ENCODE measurements around the gene ITK.
"Not testable (repeated sequence)": the region's sequence is repeated elsewhere in the genome, so short reads cannot be mapped to it uniquely, and the experiment has no call there.

The ITK gene

DNA sequence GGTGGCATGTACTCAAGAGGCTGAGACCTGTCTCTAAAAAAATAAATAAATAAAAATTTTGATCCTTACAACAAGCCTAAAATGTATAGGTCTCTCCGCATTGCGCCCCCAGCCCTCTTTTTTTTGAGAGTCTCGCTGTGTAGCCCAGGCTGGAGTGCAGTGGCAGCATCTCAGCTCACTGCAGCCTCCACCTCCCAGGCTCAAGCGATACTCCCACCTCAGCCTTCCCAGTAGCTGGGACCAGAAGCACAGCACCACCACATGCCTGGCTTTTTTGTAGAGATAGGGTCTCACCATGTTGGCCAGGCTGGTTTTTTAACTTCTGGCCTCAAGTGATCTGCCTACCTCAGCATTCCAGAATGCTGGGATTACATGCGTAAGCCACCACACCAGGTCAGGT, 12.4 kb upstream of the ITK start:
- DNase-seq: no peak

DNA sequence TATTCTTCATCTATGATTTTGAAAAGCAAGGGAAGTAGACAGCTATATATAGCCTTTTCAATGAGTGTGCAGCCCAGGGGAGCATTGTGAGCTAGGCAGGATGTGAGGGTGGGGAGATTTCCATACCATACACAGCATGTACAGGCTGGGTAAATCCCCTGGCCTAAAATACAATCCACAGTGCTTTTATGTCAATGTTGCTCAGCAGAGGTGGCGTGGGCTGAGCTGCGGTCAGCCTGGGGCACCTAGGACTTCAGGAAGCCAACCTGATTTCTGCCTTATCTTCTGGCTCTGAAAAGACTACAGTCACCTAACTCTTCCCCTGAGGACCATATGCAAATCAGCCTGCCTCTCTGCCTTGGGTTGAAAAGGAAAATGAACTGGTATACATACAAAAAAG, 8.2 kb upstream of the ITK start:
- DNase-seq: no peak

DNA sequence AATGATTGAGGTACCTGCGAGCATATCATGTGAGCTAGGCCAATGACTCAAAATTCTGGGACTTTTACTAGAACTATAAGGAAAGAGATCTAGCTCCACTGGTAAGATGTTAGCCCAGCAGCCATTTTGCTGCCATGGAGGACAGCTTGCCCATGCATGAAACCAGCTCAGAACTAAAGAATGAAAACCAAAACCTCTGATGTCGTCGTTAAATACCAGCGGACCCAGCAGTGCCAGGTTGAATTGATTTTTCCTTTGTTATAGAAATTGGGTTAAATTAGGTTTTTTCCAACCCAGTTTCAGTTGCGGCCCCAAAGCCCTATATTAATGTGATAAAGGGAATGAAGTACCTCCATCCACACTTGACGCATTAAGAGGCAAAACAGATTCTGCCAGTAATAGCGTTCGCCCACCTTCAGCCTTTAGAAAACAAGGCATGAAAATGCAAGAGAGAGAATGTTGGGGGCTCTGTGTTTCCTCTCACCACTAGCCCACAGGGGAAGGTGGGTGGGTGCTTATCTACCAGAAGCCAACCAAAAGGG, 5.5 kb upstream of the ITK start:
- DNase-seq: no peak

DNA sequence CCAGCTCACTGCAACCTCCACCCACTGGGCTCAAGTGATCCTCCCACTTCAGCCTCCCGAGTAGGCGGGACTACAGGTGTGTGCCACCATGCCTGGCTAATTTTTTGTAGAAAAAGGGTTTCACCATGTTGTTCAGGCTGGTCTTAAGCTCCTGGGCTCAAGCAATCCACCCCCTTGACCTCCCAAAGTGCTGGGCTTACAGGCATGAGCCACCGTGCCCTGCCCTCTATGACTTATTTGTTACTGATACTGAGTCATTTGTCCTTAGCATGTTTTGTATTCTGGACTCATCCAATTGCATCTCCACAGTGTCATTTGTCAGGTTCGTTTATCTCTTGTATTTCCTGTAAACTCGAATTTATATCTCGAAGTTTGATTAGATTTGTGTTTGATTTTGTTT, 2.7 kb upstream of the ITK start:
- DNase-seq: no peak

DNA sequence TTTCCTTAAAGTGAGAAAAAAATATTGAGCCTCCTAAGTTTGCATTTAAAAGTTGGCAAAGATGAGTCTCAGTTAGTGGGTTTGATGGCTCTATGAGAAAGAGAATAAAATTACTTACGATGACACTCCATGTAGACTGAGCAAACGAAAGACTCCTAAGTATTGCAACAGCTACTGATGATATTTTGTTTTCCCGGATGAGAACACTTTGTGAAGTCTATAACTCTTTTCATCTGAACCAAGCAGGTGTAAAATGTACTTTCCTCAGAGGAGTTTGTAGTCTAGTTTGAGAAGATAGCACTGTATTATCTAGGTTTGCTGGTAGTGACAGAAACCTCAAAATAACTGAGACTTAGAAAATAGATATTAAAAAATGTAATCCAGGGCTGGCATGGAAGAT, 1.7 kb upstream of the ITK start:
- DNase-seq: no peak

DNA sequence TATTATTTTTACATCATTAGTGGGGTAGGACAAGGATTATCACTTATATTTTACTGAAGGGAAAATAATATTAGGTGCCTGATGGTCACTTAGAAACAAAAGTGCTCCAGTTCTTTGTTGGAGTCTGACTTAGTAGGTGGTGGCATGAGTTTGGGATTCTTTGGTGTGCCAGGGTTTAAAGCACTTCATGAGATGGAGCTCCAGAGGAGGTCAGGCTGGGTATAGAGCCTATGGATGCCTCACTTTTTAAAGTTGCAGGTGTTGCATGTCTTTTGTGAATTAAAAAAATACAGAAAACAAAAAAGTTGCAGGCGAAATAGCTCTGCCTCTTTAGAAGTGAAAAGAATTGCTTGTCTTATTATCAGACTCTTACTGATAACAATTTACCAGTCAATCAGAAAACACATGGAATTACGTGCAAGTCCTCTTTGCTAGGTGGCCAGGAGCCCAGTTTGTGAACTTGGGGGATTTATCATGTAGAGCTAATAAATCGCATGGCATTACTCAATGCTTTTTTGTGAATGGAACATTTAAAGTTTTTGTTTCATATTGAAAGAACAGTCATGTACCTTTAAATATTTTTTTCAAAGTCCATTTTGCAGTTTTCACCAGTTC, 1.6 kb downstream of the ITK start:
- no peak for DNase-seq

DNA sequence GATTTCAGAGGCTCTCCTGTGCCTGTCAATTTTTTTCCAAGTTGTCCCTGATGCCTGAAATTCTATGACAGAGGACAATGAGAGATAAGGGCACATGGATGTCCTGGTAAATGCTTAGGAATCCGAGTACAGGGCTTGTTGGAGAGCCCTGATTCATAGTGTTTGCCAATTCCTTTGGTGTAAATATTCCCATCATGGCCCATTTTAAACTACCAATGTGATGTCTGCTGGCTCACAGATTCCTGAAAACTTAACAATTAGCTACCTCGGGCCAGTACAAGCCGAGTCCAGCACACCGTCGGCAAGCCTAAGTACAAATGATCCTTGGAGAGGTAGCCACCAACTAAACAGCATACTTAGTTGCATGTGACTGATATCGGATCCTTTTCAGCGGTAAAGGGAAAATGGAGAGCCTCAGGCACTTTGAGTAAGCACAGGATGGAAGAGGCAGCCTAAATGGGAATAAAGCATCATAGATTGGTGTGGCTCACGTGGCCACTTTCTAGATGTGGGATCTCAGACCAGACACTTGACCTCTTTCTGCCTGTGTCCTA, 3.6 kb downstream of the ITK start:
- no peak for DNase-seq

DNA sequence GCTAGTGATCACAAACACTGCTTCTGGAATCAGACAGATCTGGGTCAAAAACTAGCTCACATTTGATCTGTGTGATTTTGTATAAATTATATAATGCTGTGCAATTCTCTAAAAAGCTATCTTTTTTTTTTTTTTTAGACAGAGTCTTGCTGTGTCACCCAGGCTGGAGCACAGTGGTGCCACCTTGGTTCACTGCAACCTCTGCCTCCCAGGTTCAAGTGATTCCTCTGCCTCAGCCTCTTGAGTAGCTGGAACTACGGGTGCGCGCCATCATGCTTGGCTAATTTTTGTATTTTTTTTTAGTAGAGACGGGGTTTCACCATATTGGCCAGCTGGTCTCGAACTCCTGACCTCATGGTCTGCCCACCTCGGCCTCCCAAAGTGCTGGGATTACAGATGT, 4.5 kb downstream of the ITK start:
- not testable (repeated sequence) for DNase-seq

DNA sequence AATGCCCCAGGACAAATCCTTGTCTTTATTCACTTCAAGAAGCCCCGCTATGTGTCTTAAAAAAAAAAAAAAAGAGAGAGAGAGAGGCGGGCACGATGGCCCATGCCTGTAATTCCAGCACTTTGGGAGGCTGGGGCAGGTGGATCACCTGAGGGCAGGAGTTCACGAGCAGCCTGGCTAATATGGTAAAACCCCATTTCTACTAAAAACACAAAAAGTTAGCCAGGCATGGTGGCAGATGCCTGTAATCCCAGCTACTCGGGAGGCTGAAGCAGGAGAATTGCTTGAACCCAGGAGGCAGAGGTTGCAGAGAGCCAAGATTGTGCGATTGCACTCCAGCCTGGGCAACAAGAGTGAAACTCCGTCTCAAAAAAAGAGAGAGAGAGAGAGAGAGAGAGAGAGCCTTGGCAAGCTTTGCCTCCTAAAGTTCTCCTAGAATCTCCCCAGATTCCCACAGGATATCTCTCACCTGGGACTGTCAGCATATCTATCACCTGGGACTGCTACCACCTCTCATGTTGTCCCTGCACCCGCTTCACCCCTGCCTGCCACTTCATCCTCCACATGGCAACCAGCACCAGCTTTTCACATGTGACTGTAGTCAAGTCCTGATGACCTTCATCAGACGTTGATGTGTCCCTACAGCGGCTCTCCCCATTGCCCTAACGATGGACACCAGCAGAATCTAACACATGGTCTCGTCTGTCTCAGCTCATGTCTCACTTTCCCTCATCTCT, 5.8 kb downstream of the ITK start:
- DNase-seq: no peak

DNA sequence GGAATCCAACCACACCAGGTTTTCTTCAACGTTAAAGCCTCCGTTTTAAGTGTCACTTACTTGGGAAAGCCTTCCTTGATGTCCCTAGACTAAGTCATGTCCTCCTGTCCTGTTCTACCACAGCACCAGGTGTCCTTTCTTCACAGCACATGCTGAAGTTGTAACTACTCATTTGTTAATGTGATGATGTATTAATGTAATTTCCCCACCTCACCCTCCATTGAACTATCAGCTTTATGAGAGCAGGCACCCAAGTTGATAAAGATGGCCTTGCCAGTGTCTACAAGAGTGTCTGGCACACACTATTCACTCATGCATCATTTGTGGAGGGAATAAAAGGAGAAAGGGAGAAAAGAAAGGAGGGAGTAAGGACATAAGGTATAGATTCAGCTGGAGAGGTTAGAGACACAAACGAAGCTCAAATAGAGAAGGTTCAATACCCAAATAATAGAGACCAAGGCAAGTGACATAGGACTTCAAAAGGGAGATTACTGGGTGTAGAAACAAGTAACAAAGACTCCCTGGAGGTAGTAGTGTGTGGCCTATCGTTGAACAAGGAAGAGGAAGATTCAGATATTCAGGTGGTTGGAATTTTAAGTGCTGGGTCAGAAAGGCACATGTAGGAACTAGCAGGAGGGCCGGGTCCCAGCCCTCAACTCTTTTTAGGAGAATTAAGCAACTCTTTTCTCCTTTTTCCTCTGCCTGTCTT, 6.6 kb downstream of the ITK start:
- no peak for DNase-seq

DNA sequence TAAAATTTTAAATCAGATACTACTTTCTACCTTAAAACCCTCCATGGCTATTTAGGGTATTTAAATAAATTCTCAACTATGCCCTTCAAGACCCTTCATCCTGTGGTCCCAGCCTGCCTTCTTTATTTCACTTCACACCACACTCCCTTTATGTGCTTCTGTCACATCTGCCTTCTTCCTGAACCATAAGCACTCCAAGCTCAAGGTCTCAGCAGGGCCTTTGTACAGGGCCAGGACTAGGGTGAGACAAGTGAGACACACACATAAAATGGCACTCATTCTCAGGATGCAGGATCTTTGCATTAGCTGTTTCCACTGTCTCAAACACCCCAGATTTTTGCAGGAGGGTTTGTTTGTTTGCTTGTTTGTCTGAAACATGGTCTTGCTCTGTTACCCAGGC, 7.6 kb downstream of the ITK start:
- no peak for DNase-seq

DNA sequence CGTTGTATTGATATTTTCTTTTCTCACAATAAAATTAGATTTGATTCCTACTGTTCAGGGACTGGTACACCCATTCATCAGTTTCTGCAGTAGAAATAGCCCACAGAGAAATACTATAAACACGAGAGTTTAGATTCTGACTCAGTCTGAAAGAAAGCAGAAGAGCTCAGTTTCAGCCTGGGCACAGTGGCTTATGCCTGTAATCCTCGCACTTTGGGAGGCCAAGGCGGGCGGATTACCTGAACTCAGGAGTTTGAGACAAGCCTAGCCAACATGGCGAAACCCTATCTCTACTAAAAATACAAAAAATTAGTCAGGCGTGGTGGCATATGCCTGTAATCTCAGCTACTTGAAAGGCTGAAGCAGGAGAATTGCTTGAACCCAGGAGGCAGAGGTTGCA, 8.6 kb downstream of the ITK start:
- DNase-seq: no peak

DNA sequence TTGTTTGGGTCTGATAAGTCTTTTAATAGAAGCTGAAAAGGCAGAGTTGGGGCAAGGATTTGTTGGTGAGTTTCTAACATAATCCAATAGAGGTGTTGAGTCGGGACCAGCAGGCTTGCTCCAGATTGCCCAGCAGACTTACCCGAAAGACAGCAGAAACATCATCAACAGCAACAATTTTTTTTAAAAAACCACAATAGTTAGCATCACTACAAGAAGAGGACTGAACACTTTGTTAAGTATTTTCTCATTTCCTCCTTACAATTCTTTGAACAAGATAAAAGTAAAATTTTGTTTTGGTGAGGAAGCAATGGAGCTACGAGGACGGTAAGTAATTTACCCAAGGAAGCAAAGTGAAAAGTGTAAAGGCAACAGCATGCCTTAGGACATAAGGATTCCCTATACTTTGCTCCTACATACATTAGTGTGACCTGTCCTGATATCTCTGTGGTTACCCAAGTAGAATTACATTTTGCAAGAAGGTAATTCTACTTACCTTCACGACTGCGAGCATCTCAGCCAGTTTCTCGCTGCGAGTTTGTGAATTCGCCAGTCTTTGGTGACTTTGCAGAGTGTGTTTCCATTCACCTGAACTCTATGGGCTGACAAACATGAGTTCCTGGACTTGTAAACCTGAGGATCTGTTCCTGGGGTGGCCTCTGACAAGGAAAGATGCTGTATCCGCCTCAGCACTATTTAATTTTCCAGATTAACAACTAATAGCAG, 13.2 kb downstream of the ITK start:
- no peak for DNase-seq

DNA sequence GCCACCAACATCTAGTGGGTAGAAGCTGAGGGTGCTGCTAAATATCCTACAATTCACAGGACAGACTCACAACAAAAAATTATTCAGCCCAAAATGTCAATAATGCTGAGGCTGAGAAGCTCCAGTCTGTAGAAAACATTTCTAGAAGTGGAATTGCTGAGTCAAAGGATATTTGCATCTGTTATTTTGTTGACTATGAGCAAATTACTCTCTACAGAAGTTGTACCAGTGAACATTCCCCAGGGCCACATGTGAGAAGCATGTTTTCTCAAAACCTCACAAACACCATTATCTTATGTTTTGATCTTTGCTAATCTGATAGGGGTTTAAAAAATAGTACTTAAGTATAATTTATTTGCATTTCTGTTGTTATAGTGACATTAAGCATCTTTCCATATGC, 15.4 kb downstream of the ITK start:
- DNase-seq: no peak

DNA sequence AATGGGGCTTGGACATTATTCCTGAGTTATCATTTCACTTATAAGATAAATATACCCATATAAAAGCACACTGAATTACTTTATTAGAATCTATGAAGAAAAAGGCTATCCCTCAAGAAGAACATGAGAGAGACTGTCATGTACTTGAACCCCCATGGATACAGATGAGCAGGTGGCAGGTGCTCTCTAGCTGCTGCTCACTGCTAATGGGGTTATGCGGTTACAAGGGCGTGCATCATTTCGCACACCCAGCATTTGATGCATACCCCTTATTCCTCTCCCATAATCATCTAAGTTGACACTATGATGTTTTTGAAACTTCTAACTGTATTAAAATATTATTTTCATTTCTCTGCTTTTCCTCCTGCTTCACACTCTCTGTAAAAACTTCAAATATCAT, 16.4 kb downstream of the ITK start:
- DNase-seq: no peak

DNA sequence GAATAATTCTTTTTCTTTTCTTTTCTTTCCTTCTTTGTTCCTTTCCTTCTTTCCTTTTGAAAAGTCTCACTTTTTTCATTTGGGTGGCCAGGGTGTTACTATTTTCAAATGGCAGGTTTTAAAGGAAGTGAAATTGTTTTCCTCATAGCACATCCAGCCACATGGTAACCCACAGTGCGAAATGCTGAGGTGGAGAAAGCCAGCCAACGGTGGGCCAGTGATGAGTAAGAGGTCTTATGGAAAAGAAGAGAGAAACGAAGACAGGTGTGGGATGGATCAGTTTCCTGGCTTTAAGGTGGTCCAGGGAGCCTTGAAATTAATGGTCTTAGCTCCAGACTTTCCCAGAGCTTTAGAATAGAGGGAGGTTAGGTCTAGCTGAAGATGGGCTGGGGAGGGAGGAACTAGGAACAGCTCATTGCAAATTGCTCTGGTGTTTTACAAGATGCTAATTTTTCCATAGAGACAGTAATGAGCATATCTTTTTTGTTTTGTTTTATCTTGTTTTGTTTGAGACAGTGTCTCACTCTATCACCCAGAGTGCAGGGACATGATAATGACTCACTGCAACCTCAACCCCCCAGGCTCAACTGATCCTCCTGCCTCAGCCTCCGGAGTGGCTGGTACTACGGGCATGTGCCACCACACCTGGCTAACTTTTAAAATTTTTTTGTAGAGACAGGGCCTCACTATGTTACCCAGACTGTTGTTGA, 17.8 kb downstream of the ITK start:
- no peak for DNase-seq

DNA sequence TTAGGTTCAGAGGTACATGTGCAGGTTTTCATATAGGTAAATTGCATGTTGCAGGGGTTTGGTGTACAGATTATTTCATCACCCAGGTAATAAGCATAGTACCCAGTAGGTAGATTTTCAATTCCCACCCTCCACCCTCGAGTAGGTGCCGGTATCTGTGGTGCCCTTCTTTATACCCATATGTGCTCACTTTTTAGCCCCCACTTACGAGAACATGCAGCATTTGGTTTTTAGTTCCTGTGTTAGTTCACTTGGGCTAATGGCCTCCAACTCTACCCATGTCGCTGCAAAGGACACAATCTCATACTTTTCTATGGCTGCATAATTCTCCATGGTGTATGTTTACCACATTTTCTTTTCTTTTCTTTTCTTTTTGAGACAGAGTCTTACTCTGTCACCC, 21.2 kb downstream of the ITK start:
- DNase-seq: no peak

DNA sequence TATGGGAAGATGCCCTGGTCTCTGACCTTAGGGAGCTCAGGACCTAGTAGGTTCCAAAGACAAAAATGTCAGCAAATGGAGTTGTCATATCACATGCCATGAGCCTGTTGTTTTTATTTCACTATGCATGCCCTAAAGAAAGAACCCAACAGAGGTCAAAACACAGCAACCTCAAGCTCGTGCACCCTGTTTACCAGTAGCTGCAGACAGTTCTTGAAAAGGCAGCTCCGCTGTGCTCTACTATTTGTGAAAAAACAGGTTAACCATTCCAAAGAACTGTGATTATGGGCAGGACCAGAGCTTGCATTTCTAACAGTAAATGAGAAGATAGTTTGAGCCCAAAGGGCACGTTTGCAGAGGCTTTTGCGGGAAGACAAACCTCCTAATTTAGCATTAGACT, 22.8 kb downstream of the ITK start:
- DNase-seq: no peak

DNA sequence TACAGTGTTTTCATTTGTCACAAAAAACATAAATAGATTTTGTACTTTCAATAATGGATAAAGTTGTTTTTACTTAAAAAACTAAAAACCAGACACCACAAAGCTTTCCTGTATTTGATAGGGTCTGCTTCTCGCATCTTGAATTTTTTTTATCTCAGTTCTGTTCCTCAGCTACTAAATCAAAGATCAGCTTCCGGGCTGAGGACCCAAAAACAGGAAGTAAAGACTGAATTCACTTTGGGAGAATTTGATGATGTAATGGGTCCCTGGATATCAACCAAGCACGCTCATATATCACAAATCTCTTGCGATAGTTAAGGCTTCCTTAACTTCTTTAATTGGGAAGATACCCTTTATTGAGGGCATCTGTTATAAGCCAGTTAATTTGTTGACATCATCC, 24.1 kb downstream of the ITK start:
- DNase-seq: no peak

DNA sequence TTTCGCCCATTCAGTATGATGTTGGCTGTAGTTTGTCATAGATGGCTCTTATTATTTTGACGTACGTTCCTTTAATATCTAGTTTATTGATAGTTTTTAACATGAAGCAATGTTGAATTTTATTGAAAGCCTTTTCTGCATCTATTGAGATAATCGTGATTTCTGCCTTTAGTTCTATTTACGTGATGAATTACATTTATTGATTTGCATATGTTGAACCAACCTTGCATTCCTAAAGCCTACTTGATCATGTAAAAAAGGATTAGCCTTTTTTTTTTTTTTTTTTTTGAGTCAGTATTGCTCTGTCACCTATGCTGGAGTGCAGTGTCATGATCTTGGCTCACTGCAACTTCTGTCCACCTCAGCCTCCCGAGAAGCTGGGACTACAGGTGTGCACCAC, 25.1 kb downstream of the ITK start:
- DNase-seq: no peak

DNA sequence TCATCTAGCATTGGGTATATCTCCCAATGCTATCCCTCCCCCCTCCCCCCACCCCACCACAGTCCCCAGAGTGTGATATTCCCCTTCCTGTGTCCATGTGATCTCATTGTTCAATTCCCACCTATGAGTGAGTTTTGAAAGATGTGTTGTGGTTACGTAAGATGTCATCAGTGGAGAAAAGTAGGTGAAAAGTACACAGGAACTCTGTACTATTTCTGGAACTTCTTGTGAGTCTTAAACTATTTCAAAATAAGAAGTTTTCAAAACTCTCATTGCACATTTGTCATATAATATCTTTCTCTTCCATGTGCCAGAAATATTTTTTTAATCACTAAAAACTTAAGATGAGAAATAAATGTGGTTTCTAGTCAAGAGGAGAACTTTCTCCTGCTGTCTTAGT, 30.0 kb downstream of the ITK start:
- DNase-seq: not testable (repeated sequence)

DNA sequence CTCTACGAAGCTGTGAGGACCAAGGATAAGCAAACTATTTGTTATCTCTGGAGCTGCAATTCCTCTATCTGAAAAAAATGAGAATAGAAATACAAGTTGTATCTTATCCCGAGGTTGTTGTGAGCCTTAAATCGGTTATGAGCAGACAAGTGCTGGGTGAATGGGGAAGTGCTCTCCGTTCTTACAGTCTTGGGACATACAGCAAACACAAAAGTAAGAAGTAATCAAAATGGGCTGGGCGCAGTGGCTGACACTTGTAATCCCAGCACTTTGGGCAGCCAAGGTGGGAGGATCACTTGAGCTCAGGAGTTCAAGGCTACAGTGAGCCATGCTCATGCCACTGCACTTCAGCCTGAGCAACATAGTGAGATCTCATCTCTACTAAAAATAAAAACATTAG, 31.7 kb downstream of the ITK start:
- DNase-seq: no peak
